Measurements from ENCODE around the gene PLEKHG4.

The PLEKHG4 gene

DNA sequence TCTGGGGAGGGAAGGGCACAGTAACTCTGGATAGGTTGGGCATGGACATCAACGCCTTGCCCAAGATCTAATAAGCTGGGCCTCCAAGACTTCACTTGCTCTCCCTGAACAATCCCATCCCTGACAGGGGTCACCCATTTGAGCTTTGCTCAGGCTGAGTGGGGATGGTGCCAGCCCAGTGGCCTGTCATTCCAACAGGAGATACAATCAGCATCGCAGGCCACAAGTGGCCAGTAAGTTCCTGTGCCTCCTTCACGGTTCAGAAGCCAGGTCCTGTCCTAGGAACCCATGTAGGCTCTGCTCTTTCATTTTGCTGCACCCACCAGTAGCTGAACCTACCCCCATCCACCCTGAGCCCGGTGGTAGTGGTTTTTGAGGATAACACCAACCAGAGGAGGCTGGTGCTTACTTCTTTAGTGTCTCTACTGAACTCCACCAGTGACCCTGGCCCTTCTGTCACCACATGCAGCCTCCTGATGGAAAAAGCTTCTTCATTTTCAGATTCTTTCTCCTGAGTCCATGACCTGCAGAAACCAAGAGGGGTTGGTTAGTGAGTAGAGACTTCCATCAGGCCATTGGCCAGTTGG, 14.9 kb downstream of the PLEKHG4 start:
- no peak for DNase-seq

DNA sequence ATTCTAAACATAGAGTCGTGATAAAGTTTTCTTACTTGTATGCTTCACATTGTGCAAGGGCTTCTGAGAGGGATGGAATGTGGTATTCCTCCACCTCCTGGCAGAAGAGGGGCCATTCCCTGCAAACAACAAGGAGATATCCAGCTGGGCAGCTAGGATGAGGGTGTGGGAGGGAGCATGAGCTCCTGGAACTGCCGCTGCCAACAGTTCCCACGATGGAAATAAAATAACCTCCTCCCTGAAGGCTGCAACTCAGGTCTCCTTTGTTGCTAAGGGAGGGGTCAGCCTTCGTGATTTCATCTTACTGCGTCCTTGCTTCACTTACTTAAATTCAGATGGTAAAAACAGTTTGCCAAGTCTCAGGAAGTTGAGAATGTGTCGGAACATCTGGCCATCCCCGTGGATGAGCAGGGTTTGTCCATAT, 15.6 kb downstream of the PLEKHG4 start:
- DNase-seq, result no peak

GRCh38 chr16:67296420-67296819, 17.1 kb downstream of the PLEKHG4 start:
- DNase-seq, result no peak

DNA sequence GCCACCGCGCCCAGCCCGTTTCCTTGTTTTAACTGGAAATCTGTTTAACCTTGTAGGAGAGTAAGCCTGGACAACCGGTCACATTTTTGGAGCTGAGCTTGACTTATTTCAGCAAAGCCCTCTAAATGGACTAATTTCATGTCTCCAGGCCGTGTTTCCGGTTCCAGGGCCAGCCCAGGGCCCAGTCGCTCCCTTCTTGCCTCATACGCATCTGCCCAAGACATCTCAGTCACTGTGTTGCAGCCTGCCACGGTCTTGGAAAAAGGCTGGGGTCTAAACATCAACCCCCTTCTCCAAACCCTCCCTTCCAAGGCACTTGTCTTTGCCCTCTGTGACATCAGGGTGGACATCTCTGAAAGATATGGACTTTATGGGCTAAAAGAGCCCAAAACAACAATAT, 18.9 kb downstream of the PLEKHG4 start:
- no peak for DNase-seq

DNA sequence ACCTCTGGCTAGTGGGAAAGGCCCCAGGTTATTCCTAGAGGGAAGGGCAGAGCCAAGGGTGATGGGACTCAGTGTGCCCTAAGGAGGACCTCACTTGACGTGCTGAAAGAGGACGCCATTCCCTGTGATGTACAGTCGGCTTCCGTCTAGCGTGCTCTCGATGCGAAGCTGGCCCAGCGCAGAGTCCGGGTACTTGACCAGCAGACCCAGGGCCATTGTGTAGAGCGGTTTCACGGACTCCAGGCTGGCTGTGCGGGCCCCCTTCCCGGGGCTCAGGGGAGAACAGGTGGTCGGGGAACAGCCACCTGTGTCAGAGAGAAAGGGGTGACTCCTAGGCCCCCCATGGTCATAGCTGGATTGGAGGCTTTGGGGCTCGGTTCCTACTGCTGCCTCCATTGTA, 19.9 kb downstream of the PLEKHG4 start:
- no peak for DNase-seq

- no peak for DNase-seq
Measured at GRCh38 chr16:67301080-67301782, 21.9 kb downstream of the PLEKHG4 start.

DNA sequence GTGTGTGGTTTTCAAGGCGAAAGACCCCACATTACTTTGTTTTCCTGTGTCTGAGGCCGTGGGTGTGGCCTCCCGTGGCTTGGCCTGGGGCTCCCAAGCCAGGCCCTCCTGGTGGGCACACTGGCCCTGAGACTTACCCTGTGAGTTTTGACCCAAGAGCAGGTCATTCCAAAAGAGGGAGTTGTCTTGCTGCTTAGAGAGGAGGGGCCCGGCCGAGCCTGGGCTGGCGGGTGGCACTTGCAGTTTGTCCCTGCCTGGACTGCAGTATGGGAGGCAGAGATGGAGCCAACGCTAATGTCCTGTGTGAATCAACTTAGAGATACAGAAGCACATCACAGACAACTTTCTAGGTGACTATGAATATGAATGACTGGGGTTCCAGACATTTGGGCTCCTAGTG, 22.7 kb downstream of the PLEKHG4 start:
- DNase-seq, result no peak

DNA sequence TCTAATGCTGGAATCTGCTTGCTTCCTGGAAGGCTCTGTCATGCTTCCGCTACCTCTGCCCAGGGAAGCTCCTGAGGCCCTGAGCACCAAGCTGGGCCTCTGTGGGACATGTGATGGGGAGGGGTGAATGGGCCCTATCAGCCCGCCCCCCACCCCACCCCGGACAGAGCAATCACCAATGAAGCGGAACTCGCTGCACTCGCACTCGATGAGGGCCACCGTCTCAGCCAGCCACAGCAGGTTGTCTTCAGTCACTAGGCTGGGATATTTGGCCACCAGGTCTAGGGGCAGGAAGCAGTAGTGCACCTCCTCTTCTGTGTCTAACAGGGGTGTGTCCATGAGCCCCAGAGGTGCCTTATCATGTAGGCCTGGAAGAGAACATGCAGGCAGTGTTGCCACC, 23.6 kb downstream of the PLEKHG4 start:
- no peak for DNase-seq

GRCh38 chr16:67304020-67304419, 24.7 kb downstream of the PLEKHG4 start:
- no peak for DNase-seq

- DNase-seq, result no peak
Measured at GRCh38 chr16:67305216-67306071, 26.1 kb downstream of the PLEKHG4 start.

GRCh38 chr16:67310561-67310960, 31.2 kb downstream of the PLEKHG4 start:
- no peak for DNase-seq

GRCh38 chr16:67311607-67312488, 32.5 kb downstream of the PLEKHG4 start:
- DNase-seq, result no peak

DNA sequence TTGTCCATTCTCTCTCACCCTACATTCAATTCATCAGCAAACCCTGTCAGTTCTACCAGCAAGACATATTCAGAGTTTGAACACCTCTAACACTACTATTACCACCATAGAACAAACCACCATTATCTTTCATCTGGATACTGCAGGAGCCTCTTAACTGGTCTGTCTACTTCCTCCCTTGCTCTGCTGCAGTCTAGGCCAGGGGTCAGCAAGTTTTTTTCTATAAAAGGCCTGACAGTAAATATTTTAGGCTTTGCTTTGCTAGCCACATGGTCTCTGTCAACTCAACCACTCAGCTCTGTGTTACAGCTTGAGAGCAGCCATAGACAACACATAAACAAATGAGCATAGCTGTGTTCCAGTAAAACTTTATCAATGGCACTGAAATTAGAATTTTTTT, 33.4 kb downstream of the PLEKHG4 start:
- no peak for DNase-seq

DNA sequence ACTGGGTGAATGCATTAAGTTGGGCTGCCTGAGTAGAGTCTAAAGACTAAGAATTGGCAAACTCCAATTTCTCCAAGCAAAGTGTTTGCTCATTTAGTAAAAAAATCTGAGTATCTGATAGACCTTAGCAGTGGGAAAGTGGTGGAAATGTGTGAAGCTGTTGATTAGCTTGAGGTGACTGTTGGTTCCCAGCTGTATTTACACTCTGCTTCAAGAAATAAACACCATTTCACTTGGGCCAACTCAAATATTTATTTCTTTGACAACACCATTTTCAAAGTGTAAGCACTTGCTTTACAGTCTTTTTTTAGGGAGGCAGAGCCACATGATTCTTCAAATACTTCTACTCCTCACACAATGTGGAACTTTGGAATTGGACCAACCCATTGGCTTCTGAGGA, 38.5 kb downstream of the PLEKHG4 start:
- DNase-seq, result no peak

- no peak for DNase-seq
Measured at GRCh38 chr16:67326115-67326471, 46.8 kb downstream of the PLEKHG4 start.

GRCh38 chr16:67326472-67327309, 47.4 kb downstream of the PLEKHG4 start, which contains the start of the genes KCTD19 and LRRC36:
KCTD19 (minus strand) TSS chr16:67326741; CDS start chr16:67326707, 34 bp downstream.
LRRC36 (plus strand) TSS chr16:67326815; CDS start chr16:67326863, 48 bp downstream.
- DNase-seq, result peak; percentile 12

DNA sequence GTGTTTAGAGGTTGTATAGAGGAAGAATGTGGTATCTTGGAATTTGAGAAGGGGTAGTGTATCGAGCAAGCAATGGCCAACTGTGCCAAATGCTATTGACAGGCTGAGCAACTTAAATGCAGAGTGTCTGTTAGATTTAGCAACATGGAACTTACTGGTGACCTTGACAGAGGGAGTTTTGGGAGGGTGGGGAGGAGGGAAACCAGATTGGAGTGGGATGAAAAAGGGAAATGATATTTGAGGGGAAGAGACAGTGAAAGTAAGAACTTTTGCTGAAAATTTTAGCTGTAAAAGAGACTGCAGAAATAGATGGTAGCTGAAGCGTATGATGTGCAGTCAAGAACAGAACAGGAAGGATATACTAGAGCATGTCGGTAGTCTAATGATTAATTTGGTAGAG, 48.4 kb downstream of the PLEKHG4 start:
- no peak for DNase-seq

DNA sequence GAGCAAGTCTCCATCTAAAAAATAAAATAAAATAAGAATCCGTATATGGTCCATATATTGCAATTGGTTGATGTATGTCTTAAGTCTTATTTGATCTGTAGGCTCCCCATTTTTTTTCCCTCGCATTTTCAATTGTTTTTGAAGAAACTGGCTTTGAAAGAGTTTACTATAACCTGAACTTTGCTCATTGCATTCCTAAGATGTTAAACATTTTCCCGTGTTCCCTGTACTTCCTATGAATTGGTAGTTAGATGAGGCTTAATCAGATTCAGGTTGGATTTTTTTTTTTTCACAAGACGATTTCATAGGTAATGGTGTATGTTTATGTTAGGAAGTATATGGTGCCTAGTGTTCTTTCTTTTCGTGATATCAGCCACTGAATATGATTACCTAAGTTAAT, 50.6 kb downstream of the PLEKHG4 start:
- DNase-seq, result no peak

DNA sequence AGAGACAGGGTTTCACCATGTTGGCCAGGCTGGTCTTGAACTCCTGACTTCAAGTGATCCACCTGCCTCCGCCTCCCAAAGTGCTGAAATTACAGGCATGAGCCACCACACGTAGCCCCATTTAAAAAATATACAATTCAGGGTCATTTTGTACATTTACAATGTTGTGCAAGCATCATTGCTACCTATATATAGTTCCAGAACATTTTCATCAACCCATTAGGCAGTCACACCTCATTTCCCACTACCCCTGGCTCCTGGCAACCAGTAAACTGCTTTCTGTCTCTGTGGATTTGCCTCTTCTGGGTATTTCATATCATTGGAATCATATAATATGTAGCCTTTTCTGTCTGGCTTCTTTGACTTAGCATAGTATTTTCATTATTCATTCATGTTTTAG, 54.0 kb downstream of the PLEKHG4 start:
- no peak for DNase-seq

DNA sequence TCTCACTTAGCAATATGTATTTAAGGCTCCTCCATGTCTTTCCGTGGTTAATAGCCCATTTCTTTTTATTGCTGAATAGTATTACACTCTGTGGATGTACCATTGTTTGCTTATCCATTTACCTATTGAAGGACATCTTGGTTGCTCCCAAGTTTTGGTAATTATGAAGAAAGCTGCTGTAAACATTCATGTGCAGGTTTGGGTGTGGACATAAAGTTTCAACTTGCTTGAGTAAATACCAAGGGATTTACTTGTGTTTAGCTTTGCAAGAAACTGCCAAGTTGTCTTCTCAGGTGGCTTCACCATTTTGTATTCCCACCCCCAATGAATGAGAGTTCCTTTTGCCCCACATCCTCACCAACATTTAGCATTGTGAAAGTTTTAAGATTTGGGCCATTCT, 56.8 kb downstream of the PLEKHG4 start:
- DNase-seq, result no peak

- no peak for DNase-seq
Measured at GRCh38 chr16:67336648-67337047, 57.3 kb downstream of the PLEKHG4 start.

Data from midbrain (tissue), 1 donor.